IMR-90 (cell line): ENCODE measurements around the gene PRKACA. TPM values are rescaled to one million over a fixed set of nuclear protein-coding genes. Genes with fewer than 3 reads are reported as not detected.

Source experiments
- ATAC-seq: fragments of 200-7000 bp; cut with Tn5 transposase; 2 replicates; pipeline ENCODE4 v1.9.1; 2020; ENCODE audit warnings: low read depth, mild to moderate bottlenecking, moderate library complexity
- BruUV-seq: library from RNA; stranded (reverse); fragments of 400-500 nt; replicated peaks from 2 replicates; lab custom pipeline; 2021; lab: Mats Ljungman, UMichigan
- CTCF ChIA-PET: fragments of 300-600 bp; formaldehyde crosslinking; extraction: SDS; loops from one replicate; lab custom pipeline; 2021; ENCODE audit warnings: antibody characterized with exemption; lab: Yijun Ruan, JAX
- POLR2A ChIA-PET: fragments of 300-600 bp; sonication (Branson Sonifier 250); formaldehyde crosslinking; loops from one replicate; lab custom pipeline; 2022; ENCODE audit warnings: antibody characterized with exemption; ENCODE audit not compliant: unreplicated experiment; lab: Charles Lee
- DNase-seq: peaks from one replicate; pipeline ENCODE4 v3.0.0; 2013
- H2AFZ ChIP-seq: replicated peaks from 2 replicates; pipeline ENCODE3; 2013; ENCODE audit warnings: low read length, mild to moderate bottlenecking; ENCODE audit not compliant: poor library complexity
- H2AK5ac ChIP-seq: 2 replicates; pipeline ENCODE4 v1.6.1; 2013; ENCODE audit warnings: low read depth, low read length, inconsistent platforms
- H2AK9ac ChIP-seq: replicated peaks from 2 replicates; pipeline ENCODE3; 2013; ENCODE audit warnings: mild to moderate bottlenecking, low read depth, low read length, moderate library complexity; ENCODE audit not compliant: poor library complexity
- H2BK120ac ChIP-seq: 2 replicates; pipeline ENCODE4 v1.6.1; 2013; ENCODE audit warnings: low read depth, low read length, inconsistent platforms
- H2BK15ac ChIP-seq: 3 replicates; pipeline ENCODE4 v1.6.1; 2013; ENCODE audit warnings: low read depth, low read length, inconsistent platforms
- H2BK20ac ChIP-seq: 2 replicates; pipeline ENCODE4 v1.6.1; 2013; ENCODE audit warnings: low read depth, mild to moderate bottlenecking, inconsistent platforms, low read length, moderate library complexity
- H2BK5ac ChIP-seq: 2 replicates; pipeline ENCODE4 v1.6.1; 2013; ENCODE audit warnings: mild to moderate bottlenecking, low read depth, low read length, inconsistent platforms; ENCODE audit not compliant: poor library complexity, severe bottlenecking
- H3K14ac ChIP-seq: replicated peaks from 2 replicates; pipeline ENCODE4 v1.6.1; 2013; ENCODE audit warnings: low read depth, low read length, inconsistent platforms
- H3K18ac ChIP-seq: 2 replicates; pipeline ENCODE4 v1.6.1; 2013; ENCODE audit warnings: low read depth, low read length, control low read depth
- H3K23ac ChIP-seq: 2 replicates; pipeline ENCODE4 v1.6.1; 2013; ENCODE audit warnings: low read depth, low read length, inconsistent platforms
- H3K27ac ChIP-seq: 2 replicates; pipeline ENCODE4 v1.5.1; 2013; ENCODE audit warnings: mild to moderate bottlenecking, control low read depth, low read length; ENCODE audit not compliant: insufficient read depth
- H3K27me3 ChIP-seq: 2 replicates; pipeline ENCODE4 v1.6.1; 2013; ENCODE audit warnings: low read length; ENCODE audit not compliant: control insufficient read depth, insufficient read depth
- H3K36me3 ChIP-seq: 2 replicates; pipeline ENCODE4 v1.6.1; 2013; ENCODE audit warnings: low read length, mixed read lengths; ENCODE audit not compliant: control insufficient read depth, insufficient read depth
- H3K4ac ChIP-seq: 2 replicates; pipeline ENCODE4 v1.6.1; 2013; ENCODE audit warnings: low read depth, low read length, inconsistent platforms
- H3K4me1 ChIP-seq: 2 replicates; pipeline ENCODE4 v1.6.1; 2013; ENCODE audit warnings: low read length, mixed read lengths; ENCODE audit not compliant: control insufficient read depth, insufficient read depth
- H3K4me2 ChIP-seq: 2 replicates; pipeline ENCODE4 v1.6.1; 2013; ENCODE audit warnings: low read depth, mild to moderate bottlenecking, control low read depth, low read length, moderate library complexity
- H3K4me3 ChIP-seq: 2 replicates; pipeline ENCODE4 v1.5.1; 2013; ENCODE audit warnings: low read depth, mild to moderate bottlenecking, control low read depth, low read length, moderate library complexity; ENCODE audit not compliant: insufficient read depth
- H3K56ac ChIP-seq: 2 replicates; pipeline ENCODE4 v1.6.1; 2013; ENCODE audit warnings: low read length, inconsistent platforms; ENCODE audit not compliant: insufficient read depth; ENCODE audit errors: extremely low read depth
- H3K79me1 ChIP-seq, 2 experiments: 2 replicates each; pipeline ENCODE4 v1.6.1; 2013; ENCODE audit warnings: low read length in 2 of 2, inconsistent platforms in 1 of 2, low read depth in 1 of 2
- H3K9ac ChIP-seq: 2 replicates; pipeline ENCODE4 v1.6.1; 2013; ENCODE audit warnings: low read depth, low read length, control low read depth
- H3K9me1 ChIP-seq: 2 replicates; pipeline ENCODE4 v1.6.1; 2013; ENCODE audit warnings: low read length, inconsistent platforms; ENCODE audit not compliant: insufficient read depth
- H3K9me3 ChIP-seq: 2 replicates; pipeline ENCODE4 v1.6.1; 2013; ENCODE audit warnings: low read length; ENCODE audit not compliant: control insufficient read depth, insufficient read depth
- H4K20me1 ChIP-seq: 2 replicates; pipeline ENCODE4 v1.6.1; 2013; ENCODE audit warnings: low read length, inconsistent platforms; ENCODE audit not compliant: insufficient read depth
- H4K5ac ChIP-seq: 2 replicates; pipeline ENCODE4 v1.6.1; 2013; ENCODE audit warnings: mild to moderate bottlenecking, low read depth, low read length, control low read depth
- H4K8ac ChIP-seq, 2 experiments: 2 replicates each; pipeline ENCODE4 v1.6.1; 2013; ENCODE audit warnings: low read depth in 2 of 2, low read length in 2 of 2, control low read depth in 1 of 2, inconsistent platforms in 1 of 2
- H4K91ac ChIP-seq: 2 replicates; pipeline ENCODE4 v1.6.1; 2013; ENCODE audit warnings: low read depth, low read length, inconsistent platforms; ENCODE audit not compliant: insufficient read depth
- BHLHE40 ChIP-seq: fragments of 150-350 bp; IDR thresholded peaks from 2 replicates; pipeline ENCODE4 v1.6.1; 2016; ENCODE audit warnings: mild to moderate bottlenecking, low read depth, low read length
- CEBPB ChIP-seq: IDR thresholded peaks from 2 replicates; pipeline ENCODE4 v1.6.1; 2012; ENCODE audit warnings: low read depth, low read length, improper control_type of control experiment
- CHD1 ChIP-seq: IDR thresholded peaks from 2 replicates; pipeline ENCODE4 v1.6.1; 2012; ENCODE audit warnings: low read depth, low read length, improper control_type of control experiment
- CTCF ChIP-seq: conservative IDR thresholded peaks from 2 replicates; pipeline ENCODE4 v1.5.1; 2012; ENCODE audit warnings: mild to moderate bottlenecking, low read depth, low read length, improper control_type of control experiment
- ELK1 ChIP-seq: fragments of 150-350 bp; IDR thresholded peaks from 2 replicates; pipeline ENCODE4 v1.6.1; 2016; ENCODE audit warnings: low read depth, mild to moderate bottlenecking, low read length, moderate library complexity, borderline replicate concordance
- FOS ChIP-seq: fragments of 150-350 bp; IDR thresholded peaks from 2 replicates; pipeline ENCODE4 v1.6.1; 2016; ENCODE audit warnings: low read depth, low read length
- MXI1 ChIP-seq: IDR thresholded peaks from 2 replicates; pipeline ENCODE4 v1.6.1; 2012; ENCODE audit warnings: low read depth, mild to moderate bottlenecking, low read length, moderate library complexity, borderline replicate concordance
- NFE2L2 ChIP-seq: fragments of 150-350 bp; IDR thresholded peaks from 2 replicates; pipeline ENCODE4 v1.6.1; 2016; ENCODE audit warnings: low read depth, mild to moderate bottlenecking, low read length
- RAD21 ChIP-seq: IDR thresholded peaks from 2 replicates; pipeline ENCODE4 v1.6.1; 2012; ENCODE audit warnings: low read length, improper control_type of control experiment
- RCOR1 ChIP-seq: IDR thresholded peaks from 2 replicates; pipeline ENCODE4 v1.6.1; 2012; ENCODE audit warnings: mild to moderate bottlenecking, low read length, improper control_type of control experiment; ENCODE audit not compliant: insufficient replicate concordance
- RFX5 ChIP-seq: IDR thresholded peaks from 2 replicates; pipeline ENCODE4 v1.8.0; 2012; ENCODE audit warnings: low read depth, mild to moderate bottlenecking, low read length, moderate library complexity
- SMC3 ChIP-seq: fragments of 150-350 bp; IDR thresholded peaks from 2 replicates; pipeline ENCODE4 v1.6.1; 2016; ENCODE audit warnings: low read depth, mild to moderate bottlenecking, antibody characterized with exemption, low read length, moderate library complexity
- USF2 ChIP-seq: fragments of 150-350 bp; IDR thresholded peaks from 2 replicates; pipeline ENCODE4 v1.6.1; 2017; ENCODE audit warnings: mild to moderate bottlenecking, antibody characterized with exemption, low read length, low read depth
- WGBS, 2 experiments: methylation state at CpG; one replicate each; pipeline versions ENCODE4 v1.1.5 to v1.1.7; 2013; ENCODE audit warnings: missing lambda C conversion rate in 2 of 2; ENCODE audit not compliant: insufficient read length in 1 of 2; ENCODE audit errors: extremely low coverage in 2 of 2; 5-methylcytosine and 5-hydroxymethylcytosine counted together
- dilution Hi-C: fragments of 300-500 bp; cut with HindIII; formaldehyde crosslinking; loops from one replicate; pipeline ENCODE4 v1.14.3; 2018; ENCODE audit warnings: low sequenced_read_pairs; ENCODE audit not compliant: unreplicated experiment
- in situ Hi-C: fragments of 300-500 bp; cut with MboI; formaldehyde crosslinking; loops from 3 replicates; pipeline ENCODE4 v1.14.3; 2019; ENCODE audit warnings: low sequenced_read_pairs, inconsistent platforms, mixed read lengths
- intact Hi-C: fragments of 100-400 bp; cut with micrococcal nuclease; formaldehyde crosslinking; loops from 2 replicates; pipeline ENCODE4 v1.10.0; 2022
- polyA plus RNA-seq, 3 experiments: library from polyadenylated mRNA; depleted of rRNA; stranded (reverse); fragments of >200 nt; gene quantifications; 2 replicates each; pipeline ENCODE4 v1.2.3, GENCODE V29; 2012; ENCODE audit warnings: low replicate concordance in 1 of 3
- total RNA-seq: library from RNA; depleted of rRNA; stranded (reverse); fragments of >200 nt; gene quantifications from 2 replicates; pipeline ENCODE4 v1.2.3, GENCODE V29; 2012

Gene PRKACA
- total and polyA plus RNA-seq, 2 of the 4 experiments (the other 2 are of a cell fraction): 18.1 to 94.5 TPM

- Histone ChIP-seq H3K4ac (no peak overlapping the region), H2BK15ac (no peak overlapping the region), H2AK9ac (no peak overlapping the region), H3K14ac (no peak overlapping the region), H3K36me3 (no peaks in the 10 kb centered on the region), H3K9ac (no peak overlapping the region), H4K8ac (no peak overlapping the region), H3K27me3 (peaks cover 19% of the 10 kb centered on the region; the same call in 1 of the 2 replicates), H3K4me3 (no peak overlapping the region), H4K20me1 (no peaks in the 10 kb centered on the region), H3K18ac (no peak overlapping the region), H2BK20ac (no peak overlapping the region), H3K9me3 (peaks cover 2% of the 10 kb centered on the region; the same call in 1 of the 2 replicates), H3K27ac (no peak overlapping the region), H2AFZ (peak overlapping the region; percentile 33), H2BK5ac (no peak overlapping the region), H2BK120ac (no peak overlapping the region), H4K5ac (no peak overlapping the region), H3K4me1 (peaks cover 1% of the 10 kb centered on the region; the same call in 1 of the 2 replicates), H3K56ac (no peak overlapping the region), H3K23ac (no peak overlapping the region), H3K4me2 (no peak overlapping the region), H2AK5ac (no peak overlapping the region), H4K91ac (no peak overlapping the region), H3K9me1 (no peaks in the 10 kb centered on the region), H3K79me1 (no peaks in the 10 kb centered on the region)
- in situ Hi-C loops (no loop called here), intact Hi-C loops (no loop called here), dilution Hi-C loops (no loop called here)
- 59% methylated on average over 2 of the region's 11 CpGs; no CpG with 5 or more reads in 1 of the 2 experiments for WGBS, 2 experiments
- no peak for DNase-seq
- POLR2A ChIA-PET: no interaction called here
- no peak for ATAC-seq
- no peak for TF ChIP-seq RFX5
- no peak for TF ChIP-seq USF2
- TF ChIP-seq MXI1: no peak
- no peak for TF ChIP-seq NFE2L2
- TF ChIP-seq ELK1: no peak
- no peak for TF ChIP-seq RAD21
- no peak for TF ChIP-seq CHD1
- TF ChIP-seq SMC3: no peak
- no peak for TF ChIP-seq CEBPB
- TF ChIP-seq FOS: no peak
- TF ChIP-seq CTCF: no peak
- no peak for TF ChIP-seq BHLHE40
- no peak for TF ChIP-seq RCOR1
- CTCF ChIA-PET: no interaction called here
- BruUV-seq: no TSS peak
Measured at GRCh38 chr19:14053500-14053899, 64.1 kb downstream of the PRKACA start.
